ENCODE measurements around the gene NDUFS7.

GRCh38 chr19:1423436-1424191 is 39.9 kb downstream of the NDUFS7 start:
- TF ChIP-seq POLR2A (IDR thresholded peaks at IDR 0.05; ENCODE audit: low read depth, low read length) (no peak), TAF1 (IDR thresholded peaks at IDR 0.05; ENCODE audit: borderline replicate concordance, low read depth, low read length) (no peak)
